Activated CD8-positive, alpha-beta memory T cell treated with anti-CD3 and anti-CD28 coated beads for 24 hours (primary cell): ENCODE results near the gene RNF38.
"Not testable (repeated sequence)": the region's sequence is repeated elsewhere in the genome, so short reads cannot be mapped to it uniquely, and the experiment has no call there.

Experiments
- DNase-seq: peaks from one replicate; pipeline ENCODE4 v3.0.0-alpha.2; 2020

Gene RNF38

DNA sequence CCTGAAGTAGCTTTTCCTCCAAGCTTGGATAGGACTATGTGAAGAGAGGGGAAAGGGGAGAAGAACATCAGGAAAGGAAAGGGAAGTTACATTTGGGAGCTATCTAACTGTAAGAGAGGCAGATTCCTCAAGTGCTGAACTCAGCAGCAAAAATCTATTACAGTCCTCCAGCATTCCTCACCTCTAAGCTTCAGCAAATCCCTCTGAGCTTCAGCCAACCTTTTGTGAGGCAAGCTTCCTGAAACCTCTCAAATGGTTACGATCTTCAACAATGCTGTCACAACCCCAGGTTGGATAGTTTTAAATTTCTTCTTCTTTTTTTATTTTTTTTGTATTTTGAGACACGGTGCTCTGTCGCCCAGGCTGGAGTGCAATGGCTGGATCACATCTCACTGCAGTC, 2.5 kb upstream of the RNF38 start:
- no peak for DNase-seq

DNA sequence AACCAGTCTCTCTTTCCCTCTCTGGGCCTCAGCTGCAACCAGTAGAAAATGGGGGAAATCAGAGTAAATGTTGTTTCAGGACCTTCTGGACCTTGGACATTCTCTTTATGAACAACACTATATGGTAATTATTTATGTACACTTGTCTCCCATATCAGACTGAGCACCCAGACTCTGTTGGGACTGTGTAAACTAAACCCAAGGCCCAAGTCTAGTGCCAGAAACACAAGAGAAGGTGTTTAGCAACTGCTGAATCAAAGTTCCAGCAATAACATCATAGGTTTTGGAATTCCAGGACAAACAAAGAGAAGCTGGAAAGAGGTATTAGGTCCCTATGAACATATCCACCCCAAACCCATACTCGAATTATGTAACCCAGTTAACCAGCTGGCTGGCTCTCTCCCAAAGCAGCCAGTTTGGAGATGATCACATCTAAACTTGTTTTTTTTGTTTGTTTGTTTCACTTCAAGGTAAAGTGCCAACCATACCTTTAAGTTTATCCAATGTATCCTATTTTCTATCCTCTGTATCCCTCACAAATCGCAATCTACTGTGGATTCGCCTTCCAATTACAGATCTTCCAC, 1.9 kb upstream of the RNF38 start:
- DNase-seq, result no peak

DNA sequence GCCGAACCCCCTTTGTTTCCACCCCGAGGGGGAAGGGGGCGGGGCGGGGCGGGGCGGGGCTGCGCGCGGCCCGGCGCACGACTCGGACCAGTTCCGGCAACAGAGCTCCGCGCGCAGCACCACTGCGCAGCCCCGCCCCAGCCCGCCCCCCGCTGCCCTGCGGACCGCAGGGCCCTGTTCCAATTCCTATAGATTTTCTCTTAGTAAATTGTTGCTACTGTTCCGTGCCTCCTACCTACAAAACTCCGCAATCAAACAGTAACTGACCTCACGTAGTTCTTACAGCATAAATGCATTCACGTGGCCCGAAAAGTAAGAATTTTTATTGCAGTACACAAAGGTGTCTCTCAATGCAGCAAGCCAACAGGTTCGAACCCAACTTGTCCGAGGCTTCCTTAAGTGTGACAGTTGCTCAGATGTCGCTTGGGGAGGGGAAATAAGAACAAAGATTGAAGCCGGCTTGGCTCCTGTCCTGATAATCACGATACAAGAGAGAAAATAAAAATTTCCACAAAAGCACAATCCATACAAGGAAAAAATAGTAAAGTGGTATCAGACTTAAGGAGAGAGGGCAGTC, 1.2 kb upstream of the RNF38 start:
- DNase-seq, result no peak

DNA sequence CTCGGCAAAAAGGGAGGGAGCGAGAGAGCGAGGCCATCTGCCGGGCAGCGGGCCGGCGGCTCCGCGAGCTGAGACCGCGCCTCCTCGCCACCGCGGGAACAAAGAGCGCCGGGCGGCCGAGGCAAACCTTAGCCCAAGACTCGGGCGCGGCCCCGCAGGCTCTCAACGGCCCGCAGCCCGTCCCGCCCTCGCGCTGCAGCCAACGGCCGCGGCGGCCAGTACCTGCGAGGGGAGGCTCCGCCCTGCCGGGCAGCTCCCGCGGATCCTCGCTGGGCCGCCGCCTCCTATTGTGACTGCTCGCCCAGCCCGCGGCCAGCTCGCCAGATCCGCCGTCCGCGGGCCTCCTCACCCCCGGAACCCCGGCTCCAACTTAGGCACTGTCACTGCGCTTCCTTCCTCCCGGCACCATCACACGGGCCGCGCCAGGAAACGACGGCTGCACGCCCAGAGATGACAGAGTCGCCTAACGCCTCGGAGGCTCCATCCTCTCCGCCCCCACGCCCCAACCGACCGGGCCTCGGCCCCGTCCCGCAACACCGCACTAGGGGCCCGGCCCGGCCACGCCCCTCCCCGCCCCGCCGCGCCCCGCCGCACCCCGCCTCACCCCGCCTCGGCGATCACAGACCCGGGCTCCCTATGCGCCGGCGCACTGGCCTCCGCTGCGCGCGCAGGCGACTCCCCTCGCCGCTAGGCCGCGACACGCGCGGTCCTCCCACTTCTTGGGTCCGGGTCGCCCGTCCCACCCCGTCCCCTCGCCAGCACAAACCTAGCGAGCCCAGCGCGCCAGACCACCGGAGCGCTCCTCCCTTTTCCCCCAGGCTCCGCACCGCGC, 479 bp upstream of the RNF38 start:
- peak; percentile 98 for DNase-seq

DNA sequence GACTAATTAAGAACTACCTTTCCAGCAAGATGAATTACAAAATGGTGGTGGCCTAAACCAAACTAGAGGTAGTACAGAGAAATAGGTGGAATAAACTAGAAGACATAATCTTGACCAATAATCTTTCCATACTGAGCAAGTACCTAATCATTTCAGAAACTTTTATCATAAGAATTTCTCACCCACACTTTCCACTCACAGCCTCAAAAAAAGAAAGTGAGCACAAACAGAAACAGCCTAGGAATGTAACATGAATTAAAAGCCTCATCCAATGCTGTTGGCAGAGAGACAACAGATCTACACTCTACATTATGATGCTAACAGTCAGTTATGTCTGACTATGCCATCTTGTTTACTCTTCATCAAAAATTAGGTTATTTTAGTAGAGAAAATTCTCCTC, 1.3 kb downstream of the RNF38 start:
- no peak for DNase-seq

DNA sequence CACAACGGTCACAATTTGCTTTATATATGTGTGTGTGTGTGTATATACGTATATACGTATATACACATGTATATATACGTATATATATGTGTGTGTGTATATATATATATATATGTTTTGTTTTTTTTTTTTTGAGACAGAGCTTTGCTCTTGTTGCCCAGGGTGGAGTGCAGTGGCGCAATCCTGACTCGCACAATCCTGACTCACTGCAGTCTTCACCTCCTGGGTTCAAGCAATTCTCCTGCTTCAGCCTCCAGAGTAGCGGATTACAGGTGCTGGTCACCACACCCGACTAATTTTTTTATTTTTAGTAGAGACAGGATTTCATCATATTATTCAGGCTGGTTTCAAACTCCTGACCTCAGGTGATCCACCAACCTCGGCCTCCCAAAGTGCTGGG, 3.1 kb downstream of the RNF38 start:
- DNase-seq, result no peak

DNA sequence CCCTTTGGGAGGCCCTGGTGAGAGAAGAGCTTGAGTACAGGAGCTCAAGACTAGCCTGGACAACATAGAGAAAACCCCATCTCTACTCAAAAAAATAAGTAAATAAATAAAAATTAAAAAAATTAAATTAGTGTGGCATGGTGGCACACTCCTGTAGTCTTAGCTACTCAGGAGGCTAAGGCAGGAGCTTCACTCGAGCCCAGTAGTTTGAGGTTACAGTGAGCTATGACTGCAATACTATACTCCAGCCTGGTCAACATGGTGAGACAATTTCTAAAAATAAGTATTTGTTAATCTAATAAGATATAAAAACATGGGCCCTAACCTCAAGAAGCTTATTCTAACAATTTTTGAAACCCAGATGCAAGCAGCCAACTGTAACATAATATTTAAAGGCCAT, 7.6 kb downstream of the RNF38 start:
- no peak for DNase-seq

DNA sequence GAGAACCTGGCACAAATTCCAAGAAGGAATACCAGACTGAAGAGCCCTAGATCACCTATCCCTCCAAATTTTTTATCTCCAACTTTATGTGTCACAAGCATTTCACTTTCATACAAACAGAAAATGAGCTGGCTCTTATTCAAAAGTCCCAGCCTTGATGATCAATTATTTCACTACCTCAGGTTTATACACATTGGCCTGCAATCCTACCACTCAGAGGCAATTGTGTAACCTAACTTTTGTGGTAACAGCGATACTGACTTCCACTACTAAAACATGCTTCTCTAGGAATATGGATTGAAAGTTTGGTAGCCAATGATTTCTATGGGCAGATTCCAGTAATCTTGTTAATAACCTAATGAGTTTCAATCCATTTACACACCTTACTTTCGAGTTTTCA, 10.5 kb downstream of the RNF38 start:
- no peak for DNase-seq

DNA sequence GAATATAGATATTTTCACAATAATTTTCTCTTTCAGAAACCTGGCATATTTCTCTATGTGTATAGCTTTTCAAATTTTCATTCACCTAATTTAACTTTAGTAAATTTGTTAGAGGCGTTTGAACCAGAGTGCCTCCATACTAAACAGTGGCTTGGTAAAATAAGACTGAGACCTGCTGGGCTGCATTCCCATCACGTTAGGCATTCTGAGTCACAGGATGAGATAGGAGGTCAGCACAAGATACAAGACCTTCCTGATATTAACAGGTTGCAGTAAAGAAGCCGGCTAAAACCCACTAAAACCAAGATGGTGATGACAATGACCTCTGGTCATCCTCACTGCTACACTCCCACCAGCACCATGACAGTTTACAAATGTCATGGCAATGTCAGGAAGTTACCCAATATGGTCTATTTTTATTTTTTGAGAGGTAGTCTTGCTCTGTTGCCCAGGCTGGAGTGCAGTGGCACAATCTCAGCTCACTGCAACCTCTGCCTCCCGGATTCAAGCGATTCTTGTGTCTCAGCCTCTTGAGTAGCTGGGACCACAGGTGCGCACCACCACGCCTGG, 13.6 kb downstream of the RNF38 start:
- DNase-seq, result not testable (repeated sequence)

DNA sequence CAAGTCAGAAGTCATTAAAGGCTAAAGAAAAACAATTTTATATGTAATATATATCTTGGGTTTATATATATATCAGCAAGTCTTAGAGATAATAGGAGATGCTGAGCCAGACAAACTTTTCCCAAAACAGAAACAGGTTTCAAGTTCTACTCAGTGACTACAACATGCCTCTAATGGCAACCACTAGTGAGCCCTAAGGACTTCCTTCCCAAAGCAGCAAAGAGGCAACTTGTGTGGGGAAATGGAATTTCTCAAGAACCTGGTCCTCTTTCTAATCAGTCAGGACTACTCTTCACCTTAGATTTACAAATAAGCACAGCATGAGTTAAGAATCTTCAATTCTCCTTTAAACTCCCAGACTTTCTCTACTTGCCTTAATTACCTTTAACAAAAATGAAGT, 17.6 kb downstream of the RNF38 start:
- no peak for DNase-seq

DNA sequence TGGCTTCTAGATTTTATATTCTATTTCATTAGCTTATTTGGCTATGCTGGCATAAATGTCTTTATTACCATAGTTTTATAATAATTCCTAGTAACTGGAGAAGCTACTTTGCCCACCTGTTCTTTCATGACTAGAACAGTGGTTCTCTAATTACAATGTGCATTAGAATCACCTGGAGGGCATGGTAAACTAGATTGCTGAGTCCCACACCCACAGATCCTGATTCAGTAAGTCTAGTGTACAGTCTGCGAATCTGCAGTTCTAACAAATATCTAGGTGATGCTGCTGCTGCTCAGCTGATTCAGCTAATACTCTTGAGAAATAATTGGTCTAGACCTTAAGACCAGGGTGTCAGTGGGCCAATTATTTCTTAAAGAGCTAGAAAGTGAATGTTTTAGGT, 35.5 kb downstream of the RNF38 start:
- DNase-seq, result no peak

DNA sequence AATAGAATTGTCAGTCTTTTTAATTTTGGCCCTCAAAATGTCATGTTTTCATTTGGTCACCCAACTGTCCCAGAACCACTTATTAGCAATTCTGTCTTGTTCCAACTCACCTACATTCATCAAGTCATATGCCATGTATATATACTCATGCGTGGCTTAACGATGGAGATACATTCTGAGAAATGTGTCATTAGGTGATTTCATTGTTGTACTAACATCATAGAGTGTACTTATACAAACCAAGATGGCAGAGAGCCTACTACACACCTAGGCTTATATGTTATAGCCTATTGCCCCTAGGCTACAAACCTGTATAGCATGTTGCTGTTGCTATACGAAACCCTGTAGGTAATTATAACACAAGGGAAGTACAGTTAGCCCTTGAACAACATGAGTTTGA, 36.6 kb downstream of the RNF38 start:
- DNase-seq, result no peak

DNA sequence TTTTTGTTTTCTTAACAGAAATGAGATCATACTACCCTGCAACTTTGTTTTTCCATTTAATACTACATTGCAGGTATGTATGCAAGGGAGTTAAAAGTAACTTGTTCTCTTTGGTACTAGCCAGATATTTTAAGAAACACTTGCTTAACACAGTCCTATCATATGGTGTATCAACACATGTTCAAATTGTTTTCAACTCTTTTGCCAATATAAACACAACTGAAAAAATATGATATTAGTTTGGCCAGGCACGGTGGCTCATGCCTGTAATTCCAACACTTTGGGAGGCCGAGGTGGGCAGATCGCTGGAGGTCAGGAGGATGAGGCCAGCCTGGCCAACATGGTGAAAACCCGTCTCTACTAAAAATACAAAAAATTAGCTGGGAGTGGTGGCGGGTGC, 41.6 kb downstream of the RNF38 start:
- DNase-seq, result no peak

DNA sequence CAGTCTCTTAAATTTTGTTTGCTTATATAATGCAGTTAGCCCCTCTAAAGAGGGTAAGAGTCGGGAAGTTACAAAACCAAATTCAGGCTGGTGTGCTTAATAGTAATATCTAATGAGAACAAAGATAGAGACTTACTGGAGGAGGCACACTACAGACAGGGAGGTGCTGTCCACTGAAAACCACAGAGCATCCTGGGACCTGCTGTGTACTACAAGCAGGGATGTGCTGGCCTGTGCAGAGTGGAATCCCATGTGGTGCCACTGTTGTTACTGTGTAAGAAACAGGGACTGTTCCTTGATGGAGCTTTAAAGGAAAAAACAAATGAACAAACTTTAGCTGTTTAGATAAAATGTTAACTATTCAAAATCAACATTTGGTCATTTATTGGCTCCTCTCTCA, 42.4 kb downstream of the RNF38 start:
- no peak for DNase-seq

DNA sequence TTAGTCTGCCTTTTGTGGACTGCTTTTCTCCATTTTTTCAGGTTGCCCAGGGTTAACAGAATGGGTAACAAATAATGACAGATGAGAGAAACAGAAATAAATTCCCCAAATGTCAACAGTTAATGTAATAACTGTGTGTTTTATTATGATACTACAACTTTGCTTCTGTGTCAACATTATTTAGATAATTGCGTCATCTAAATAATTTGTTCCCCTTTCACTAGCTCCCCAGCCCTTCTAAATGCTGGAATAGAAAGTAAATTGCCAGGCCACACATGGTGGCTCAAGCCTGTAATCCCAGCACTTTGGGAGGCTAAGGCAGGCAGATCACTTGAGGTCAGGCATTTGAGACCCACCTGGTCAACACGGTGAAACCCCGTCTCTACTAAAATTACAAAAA, 53.5 kb downstream of the RNF38 start:
- DNase-seq, result no peak

DNA sequence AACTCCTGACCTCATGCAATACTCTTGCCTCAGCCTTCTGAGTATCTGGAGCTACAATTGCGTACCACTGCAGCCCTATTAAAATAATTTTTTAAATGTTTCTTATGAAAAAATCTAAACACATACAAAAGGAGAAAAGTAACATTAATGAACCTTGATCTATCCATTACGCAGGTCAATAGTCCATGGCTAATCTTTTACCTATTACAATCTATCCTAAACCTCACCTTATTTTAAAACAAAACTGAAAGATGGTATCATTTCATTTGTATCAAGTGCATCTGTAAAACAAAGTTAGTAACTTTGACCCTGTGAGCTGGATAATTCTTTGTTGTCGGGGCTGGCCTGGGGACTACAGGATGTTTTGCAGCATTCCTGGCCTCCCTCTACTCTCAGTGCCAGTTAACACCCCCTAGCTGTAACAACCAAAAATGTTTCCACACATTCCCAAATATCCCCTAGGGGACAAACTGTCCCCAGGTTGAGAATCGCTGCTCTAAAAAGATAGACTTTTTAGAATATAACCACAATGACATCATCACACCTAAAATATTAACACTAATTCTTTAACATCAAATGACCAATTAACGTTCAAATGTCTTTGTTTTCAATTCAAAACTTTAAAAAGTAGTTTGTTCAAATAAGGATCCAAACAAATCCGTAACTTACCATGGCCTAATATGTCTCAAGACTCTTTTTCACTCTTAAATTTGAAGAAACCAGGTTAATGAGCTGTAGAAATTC, 54.8 kb downstream of the RNF38 start:
- no peak for DNase-seq

DNA sequence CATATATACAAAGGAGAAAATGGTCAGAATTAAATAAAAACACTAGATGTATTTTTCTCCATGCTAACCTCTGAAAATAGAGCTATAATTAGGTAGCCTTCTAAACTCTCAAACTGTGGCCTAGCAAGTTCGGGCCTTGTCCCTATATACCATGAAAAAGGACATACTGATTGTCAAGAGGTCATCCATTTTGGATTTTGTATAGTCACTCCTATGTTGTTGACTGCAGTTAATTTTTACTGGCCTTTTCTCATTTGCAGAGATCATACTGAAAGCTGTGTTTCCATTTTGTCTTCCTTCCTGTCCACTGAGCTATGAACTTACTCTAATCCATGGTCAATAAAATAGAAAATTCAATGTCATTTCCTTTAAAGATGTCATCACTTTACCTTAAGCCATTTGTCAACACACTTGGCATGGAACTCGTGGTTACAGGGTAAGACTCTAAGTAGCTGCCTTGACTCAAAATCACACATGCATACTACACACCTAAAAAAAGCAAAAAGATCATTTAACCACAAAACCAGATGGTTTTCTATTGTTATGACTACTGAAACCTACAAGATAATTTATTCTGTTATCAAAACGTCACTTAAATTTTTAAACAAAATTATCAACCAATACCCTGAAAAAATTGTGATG, 58.0 kb downstream of the RNF38 start:
- DNase-seq, result no peak

DNA sequence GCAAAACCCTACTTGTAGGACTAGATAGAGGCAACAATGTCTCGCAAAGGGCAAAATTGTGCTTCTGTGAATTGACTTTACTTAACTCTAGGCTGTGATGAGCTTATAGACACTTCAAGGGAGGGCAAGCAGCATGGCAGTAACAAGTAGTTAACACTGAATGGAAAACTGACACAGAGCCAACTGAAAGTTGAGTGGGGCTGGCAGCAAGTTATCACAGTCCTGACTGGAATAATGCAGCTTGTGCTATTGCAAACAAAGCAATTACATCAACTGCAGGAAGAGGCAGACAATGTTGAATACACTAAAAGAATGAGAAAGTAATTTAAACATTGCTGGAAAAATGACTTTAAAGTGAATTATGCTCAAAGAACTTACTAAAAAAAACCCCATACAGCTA, 62.2 kb downstream of the RNF38 start:
- no peak for DNase-seq

DNA sequence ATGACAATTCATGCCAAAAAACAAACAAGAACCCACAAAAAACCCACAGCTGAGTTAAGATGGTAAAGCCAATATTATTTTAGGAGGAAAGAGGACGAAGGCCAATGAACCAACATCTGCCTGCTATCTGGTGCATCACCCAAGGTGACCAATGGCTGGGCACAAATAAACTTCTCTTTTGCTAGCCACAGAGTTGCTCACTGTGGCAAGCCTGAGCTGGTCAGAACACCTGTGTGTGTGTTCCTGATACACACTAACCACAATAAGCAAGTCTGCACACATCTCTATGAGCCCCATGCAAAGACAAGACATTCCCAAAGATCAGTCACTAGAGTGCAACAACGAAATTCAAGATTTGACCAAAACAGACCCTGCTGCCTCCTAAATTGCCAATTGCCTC, 63.1 kb downstream of the RNF38 start:
- no peak for DNase-seq

DNA sequence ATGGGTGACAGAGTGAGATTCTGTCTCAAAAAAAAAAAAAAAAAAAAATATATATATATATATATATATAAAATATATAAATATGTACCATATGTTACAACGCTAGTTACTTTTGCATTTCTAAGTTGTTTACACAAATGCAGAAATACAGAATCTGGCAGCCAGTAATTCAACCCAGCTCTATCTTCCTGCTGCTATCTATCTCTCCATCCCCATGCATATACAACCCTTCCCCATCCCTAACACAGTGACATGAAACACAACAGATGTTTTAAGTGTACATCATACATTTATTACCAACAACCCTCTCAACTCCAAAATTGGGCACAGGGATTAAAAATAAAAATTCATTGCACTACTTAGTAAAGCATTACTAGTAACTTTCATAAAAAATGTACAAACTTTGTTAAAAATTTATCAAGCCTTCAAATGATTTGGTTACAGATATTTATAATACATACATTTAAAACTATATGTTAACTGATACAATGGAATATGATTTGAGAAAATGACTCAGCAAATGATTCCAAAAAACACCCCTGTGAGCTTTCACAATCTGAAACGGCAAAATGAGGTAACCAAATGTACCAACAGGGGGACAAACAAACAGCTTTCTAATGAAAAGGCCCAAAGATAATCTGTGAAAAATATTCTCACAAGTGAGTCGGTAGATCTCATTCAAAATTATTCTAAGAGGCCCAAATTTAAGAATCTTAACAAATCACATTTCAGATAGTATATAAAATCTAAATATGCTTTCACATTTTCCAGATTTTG, 63.8 kb downstream of the RNF38 start:
- DNase-seq, result no peak

DNA sequence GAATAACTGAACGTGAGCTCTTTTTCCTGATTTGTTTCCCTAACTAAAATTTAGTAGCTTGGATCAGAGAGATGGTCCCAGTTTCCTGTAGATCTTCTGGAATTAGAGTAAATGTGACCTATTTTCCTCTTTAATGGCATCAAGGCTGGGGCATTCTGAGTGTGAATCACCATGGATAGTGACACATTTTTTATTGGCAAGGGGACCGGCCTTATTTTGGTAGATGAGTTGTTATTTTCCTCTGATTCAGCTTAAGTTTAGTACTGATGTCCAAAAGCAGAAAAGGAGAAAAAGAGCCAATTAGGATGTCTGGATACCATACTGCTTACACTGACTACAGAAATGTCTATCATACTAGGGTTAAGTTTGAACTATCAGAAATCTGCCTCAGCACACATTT, 68.1 kb downstream of the RNF38 start:
- no peak for DNase-seq

DNA sequence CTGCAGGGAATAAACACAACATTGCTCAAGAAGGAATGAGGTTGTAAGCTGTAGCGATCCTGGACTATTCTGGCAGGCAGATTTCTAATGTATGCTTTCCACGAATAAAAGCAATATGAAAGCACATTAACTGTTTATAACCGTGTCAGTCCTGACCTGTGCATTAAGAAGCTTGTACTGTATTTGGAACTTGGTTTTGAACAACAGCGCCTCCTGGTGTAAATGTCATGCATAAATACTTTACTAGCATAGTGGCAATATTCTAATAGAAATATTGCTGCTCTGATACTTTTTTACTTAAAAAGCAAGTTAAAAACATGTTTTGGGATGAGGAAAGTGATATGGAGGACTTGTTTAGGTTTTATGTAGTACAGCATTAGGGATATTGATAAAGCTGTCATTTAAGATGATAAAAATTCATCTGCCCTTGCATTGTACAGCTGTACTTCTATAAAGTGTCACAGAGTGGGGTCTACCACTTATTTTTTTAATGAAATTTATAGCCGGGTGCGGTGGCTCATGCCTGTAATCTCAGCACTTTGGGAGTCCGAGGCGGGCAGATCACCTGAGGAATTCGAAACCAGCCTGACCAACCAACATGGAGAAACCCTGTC, 71.2 kb downstream of the RNF38 start:
- no peak for DNase-seq
